A673 (cell line): Measurements from ENCODE around the gene CFAP73. TPM values are rescaled to one million over a fixed set of nuclear protein-coding genes. Genes with fewer than 3 reads are reported as not detected.

Experiments
- BruUV-seq: library from RNA; stranded (reverse); fragments of 400-500 nt; replicated peaks from 2 replicates; lab custom pipeline; 2021; lab: Mats Ljungman, UMichigan
- CTCF ChIA-PET: fragments of 300-600 bp; sonication (Branson Sonifier 250); formaldehyde crosslinking; loops from one replicate; lab custom pipeline; 2022; ENCODE audit warnings: antibody characterized with exemption; lab: Charles Lee
- POLR2A ChIA-PET: fragments of 300-600 bp; sonication (Branson Sonifier 250); formaldehyde crosslinking; loops from one replicate; lab custom pipeline; 2022; ENCODE audit warnings: antibody characterized with exemption; ENCODE audit not compliant: low non-redundant PET; lab: Charles Lee
- DNase-seq: peaks from one replicate; pipeline ENCODE4 v3.0.0-alpha.2; 2015; ENCODE audit warnings: low spot score
- H3K27ac ChIP-seq: fragments of 200-600 bp; sonication (generic); 2 replicates; pipeline ENCODE4 v1.5.1; 2016; ENCODE audit warnings: mixed run types, low read depth, mild to moderate bottlenecking, mixed read lengths, antibody characterized with exemption, low read length; ENCODE audit not compliant: poor library complexity, severe bottlenecking
- H3K27me3 ChIP-seq: fragments of 200-600 bp; sonication (generic); replicated peaks from 2 replicates; pipeline ENCODE4 v1.6.1; 2017; ENCODE audit warnings: mixed run types, low read depth, mild to moderate bottlenecking, mixed read lengths, antibody characterized with exemption, low read length; ENCODE audit not compliant: insufficient read depth, poor library complexity
- H3K36me3 ChIP-seq: fragments of 200-600 bp; sonication (generic); 2 replicates; pipeline ENCODE4 v1.6.1; 2016; ENCODE audit warnings: mixed run types, mild to moderate bottlenecking, mixed read lengths, antibody characterized with exemption, low read length; ENCODE audit not compliant: insufficient read depth, poor library complexity, severe bottlenecking
- H3K4me1 ChIP-seq: fragments of 200-600 bp; sonication (generic); 2 replicates; pipeline ENCODE4 v1.6.1; 2017; ENCODE audit warnings: mixed run types, mild to moderate bottlenecking, mixed read lengths, antibody characterized with exemption, low read length; ENCODE audit not compliant: insufficient read depth, poor library complexity, severe bottlenecking
- H3K4me3 ChIP-seq: fragments of 200-600 bp; sonication (generic); 2 replicates; pipeline ENCODE4 v1.5.1; 2016; ENCODE audit warnings: low read depth, mixed run types, mild to moderate bottlenecking, mixed read lengths, low read length; ENCODE audit not compliant: poor library complexity, severe bottlenecking
- H3K9me3 ChIP-seq: fragments of 200-600 bp; sonication (generic); 2 replicates; pipeline ENCODE4 v1.6.1; 2016; ENCODE audit warnings: mixed run types, low read depth, mild to moderate bottlenecking, mixed read lengths, antibody characterized with exemption, low read length; ENCODE audit not compliant: poor library complexity, severe bottlenecking
- EZH2 ChIP-seq: fragments of 200-600 bp; sonication (generic); IDR thresholded peaks from 2 replicates; pipeline ENCODE4 v1.6.1; 2017; ENCODE audit warnings: borderline replicate concordance, low read depth, mild to moderate bottlenecking, mixed read lengths, antibody characterized with exemption, low read length; ENCODE audit not compliant: poor library complexity, severe bottlenecking
- intact Hi-C: fragments of 100-400 bp; cut with micrococcal nuclease; formaldehyde crosslinking; loops from one replicate; pipeline ENCODE4 v1.10.0; 2022; ENCODE audit not compliant: unreplicated experiment
- total RNA-seq: library from RNA; stranded (reverse); gene quantifications from 2 replicates; pipeline ENCODE4 v1.2.3, GENCODE V29; 2021
- TF ChIP-seq, protein P1 (sequence below): fragments of 300-800, 200-600 bp; sonication (generic); conservative IDR thresholded peaks from 2 replicates; pipeline ENCODE4 v1.5.1; 2017; ENCODE audit warnings: low read depth, mild to moderate bottlenecking, antibody characterized with exemption, low read length, moderate library complexity, mixed read lengths

The CFAP73 gene
- total RNA-seq, 1 experiment from 2014 or later, result not detected

DNA sequence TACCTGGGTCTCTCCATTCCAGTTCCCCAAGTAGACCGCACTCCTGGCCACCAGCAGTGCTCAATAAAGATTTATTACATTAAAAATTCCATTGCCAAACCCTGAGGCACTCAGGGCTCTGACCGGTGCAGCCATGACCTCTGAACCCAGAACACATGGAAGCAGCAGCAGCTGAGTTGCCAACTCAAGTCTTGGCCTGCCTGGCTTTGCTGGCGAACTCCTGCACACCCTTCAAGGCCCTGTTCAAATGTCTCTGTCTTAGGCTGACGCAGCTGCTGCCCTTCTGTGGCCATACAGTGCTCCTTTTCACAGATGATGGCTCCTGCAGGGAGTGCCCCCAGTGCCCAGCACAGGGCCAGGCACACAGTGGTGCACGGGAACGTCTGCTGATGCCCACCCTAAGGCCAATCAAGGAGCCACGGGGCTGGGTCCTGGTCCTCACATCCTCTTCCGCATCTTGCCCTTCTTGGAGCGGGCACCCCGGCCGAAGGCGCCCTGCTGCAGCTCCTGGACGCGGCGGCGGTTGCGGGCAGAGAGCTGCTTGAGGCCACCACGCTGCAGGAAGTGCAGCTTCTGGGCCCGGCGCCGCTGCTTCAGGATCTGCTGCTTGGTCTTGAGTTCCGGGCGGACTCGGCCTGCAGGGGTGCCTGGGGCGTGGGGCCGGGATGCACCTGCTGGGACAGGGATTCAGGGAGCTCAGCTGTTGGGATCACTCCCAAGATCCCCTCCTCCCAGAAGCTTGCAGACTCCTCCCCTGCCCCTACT is 9.1 kb downstream of the CFAP73 start:
- H3K27ac ChIP-seq, result no peak overlapping the region
- peaks cover 5% of the 10 kb centered on the region for H3K27me3 ChIP-seq
- TSS peak; percentile 95 for BruUV-seq
- ChIA-PET POLR2A (no interaction called here), CTCF (interaction anchor here (0.6 kb wide), 1 partner anchor 307 kb away, joined by 3 read pairs; no protein-coding TSS in a partner anchor)
- DNase-seq, result no peak
- intact Hi-C loops, result loop anchor here (10.0 kb wide), 1 partner anchor 164 kb away; no protein-coding TSS in a partner anchor
- H3K36me3 ChIP-seq, result peaks cover 26% of the 10 kb centered on the region
- no peaks in the 10 kb centered on the region for H3K9me3 ChIP-seq
- no peak overlapping the region for H3K4me3 ChIP-seq
- no peak for TF ChIP-seq EZH2
- TF ChIP-seq, protein P1, sequence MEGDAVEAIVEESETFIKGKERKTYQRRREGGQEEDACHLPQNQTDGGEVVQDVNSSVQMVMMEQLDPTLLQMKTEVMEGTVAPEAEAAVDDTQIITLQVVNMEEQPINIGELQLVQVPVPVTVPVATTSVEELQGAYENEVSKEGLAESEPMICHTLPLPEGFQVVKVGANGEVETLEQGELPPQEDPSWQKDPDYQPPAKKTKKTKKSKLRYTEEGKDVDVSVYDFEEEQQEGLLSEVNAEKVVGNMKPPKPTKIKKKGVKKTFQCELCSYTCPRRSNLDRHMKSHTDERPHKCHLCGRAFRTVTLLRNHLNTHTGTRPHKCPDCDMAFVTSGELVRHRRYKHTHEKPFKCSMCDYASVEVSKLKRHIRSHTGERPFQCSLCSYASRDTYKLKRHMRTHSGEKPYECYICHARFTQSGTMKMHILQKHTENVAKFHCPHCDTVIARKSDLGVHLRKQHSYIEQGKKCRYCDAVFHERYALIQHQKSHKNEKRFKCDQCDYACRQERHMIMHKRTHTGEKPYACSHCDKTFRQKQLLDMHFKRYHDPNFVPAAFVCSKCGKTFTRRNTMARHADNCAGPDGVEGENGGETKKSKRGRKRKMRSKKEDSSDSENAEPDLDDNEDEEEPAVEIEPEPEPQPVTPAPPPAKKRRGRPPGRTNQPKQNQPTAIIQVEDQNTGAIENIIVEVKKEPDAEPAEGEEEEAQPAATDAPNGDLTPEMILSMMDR, result no peak
- H3K4me1 ChIP-seq, result peaks cover 7% of the 10 kb centered on the region

DNA sequence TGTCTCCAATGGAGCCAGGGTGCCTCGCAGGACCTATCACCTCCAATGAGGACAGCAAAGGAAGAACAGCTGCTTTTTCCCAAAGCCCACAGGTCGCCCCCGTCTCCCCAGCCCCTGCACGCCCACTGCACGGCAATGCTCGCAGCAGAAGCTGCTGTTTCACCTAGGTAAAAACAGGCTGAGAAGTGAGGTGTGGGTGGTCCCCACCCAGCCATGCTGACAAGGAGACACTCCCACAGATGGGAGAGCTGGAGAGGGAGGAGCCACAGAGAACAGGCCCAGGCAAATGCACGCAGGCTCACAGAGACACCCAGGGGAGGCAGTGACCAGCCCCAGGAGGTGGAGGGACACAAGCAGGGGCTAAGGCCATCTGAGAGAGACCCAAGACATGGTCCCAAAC is 10.4 kb downstream of the CFAP73 start:
- Histone ChIP-seq H3K36me3 (peaks cover 29% of the 10 kb centered on the region), H3K9me3 (no peaks in the 10 kb centered on the region), H3K27me3 (no peaks in the 10 kb centered on the region), H3K4me1 (peaks cover 7% of the 10 kb centered on the region), H3K4me3 (no peak overlapping the region), H3K27ac (no peak overlapping the region)
- intact Hi-C loops, result loop anchor here (10.0 kb wide), 1 partner anchor 165 kb away; no protein-coding TSS in a partner anchor
- CTCF ChIA-PET, result no interaction called here
- POLR2A ChIA-PET, result no interaction called here
- TF ChIP-seq, protein P1, result no peak
- TF ChIP-seq EZH2, result no peak
- no TSS peak for BruUV-seq
- DNase-seq, result no peak

DNA sequence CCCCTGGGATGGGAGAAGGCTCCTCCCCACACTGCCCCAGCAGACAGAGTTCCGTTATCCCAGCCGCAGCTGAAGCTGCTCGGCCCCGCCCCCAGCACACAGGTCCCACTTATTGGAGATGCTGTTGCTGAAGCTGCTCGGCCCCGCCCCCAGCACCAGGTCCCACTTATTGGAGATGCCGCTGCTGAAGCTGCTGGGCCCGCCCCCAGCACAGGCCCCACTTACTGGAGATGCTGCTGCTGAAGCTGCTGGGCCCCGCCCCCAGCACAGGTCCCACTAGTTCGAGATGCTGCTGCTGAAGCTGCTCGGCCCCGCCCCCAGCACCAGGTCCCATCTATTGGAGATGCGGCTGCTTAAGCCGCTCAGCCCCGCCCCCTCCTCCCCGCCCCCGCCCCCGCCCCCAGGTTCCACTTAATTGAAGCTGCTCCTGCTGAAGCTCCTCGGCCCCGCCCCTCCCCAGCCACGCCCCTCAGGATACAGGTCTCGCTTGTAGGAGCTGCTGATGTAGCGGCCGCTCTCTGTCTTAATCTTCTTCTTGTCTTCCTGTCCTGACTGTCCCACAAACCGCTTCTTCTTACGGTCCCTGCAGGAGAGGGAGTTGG is 12.0 kb downstream of the CFAP73 start:
- peaks cover 29% of the 10 kb centered on the region for H3K36me3 ChIP-seq
- H3K4me3 ChIP-seq, result no peak overlapping the region
- H3K9me3 ChIP-seq, result no peaks in the 10 kb centered on the region
- ChIA-PET POLR2A (interaction anchor here (0.6 kb wide), 1 partner anchor 304 kb away, joined by 3 read pairs; no protein-coding TSS in a partner anchor), CTCF (interaction anchor here (0.6 to 1.3 kb wide), 5 partner anchors 12 to 255 kb away, joined by 3 to 6 read pairs (median 3); no protein-coding TSS in a partner anchor)
- H3K27me3 ChIP-seq, result no peaks in the 10 kb centered on the region
- DNase-seq, result peak; percentile 97
- H3K27ac ChIP-seq, result no peak overlapping the region
- BruUV-seq, result no TSS peak
- intact Hi-C loops, result no loop called here
- TF ChIP-seq, protein P1, result no peak
- no peak for TF ChIP-seq EZH2
- H3K4me1 ChIP-seq, result peaks cover 7% of the 10 kb centered on the region
